H1 (cell line): ENCODE data around the gene PTPN21. TPM values are rescaled to one million over a fixed set of nuclear protein-coding genes. Genes with fewer than 3 reads are reported as not detected.

ENCODE experiments used
- POLR2A ChIP-seq, 2 experiments: IDR thresholded peaks; 1 replicate in 1 of 2; 2 replicates in 1 of 2; pipeline ENCODE4 v1.6.1; 2011; ENCODE audit warnings: low read depth in 2 of 2, low read length in 2 of 2, mild to moderate bottlenecking in 2 of 2; ENCODE audit errors: control extremely low read depth in 1 of 2
- POU5F1 ChIP-seq: IDR thresholded peaks from 2 replicates; pipeline ENCODE4 v1.6.1; 2011; ENCODE audit warnings: low read depth, mild to moderate bottlenecking, low read length, moderate library complexity
- RAD21 ChIP-seq, 2 experiments: IDR thresholded peaks in 1 of 2; conservative IDR thresholded peaks in 1 of 2; 2 replicates each; pipeline ENCODE4 v1.6.1; 2011; ENCODE audit warnings: low read depth in 2 of 2, low read length in 2 of 2, improper control_type of control experiment in 1 of 2, inconsistent platforms in 1 of 2, mild to moderate bottlenecking in 1 of 2, moderate library complexity in 1 of 2
- SAP30 ChIP-seq: fragments of 300-600 bp; sonication (generic); IDR thresholded peaks from 2 replicates; pipeline ENCODE4 v1.7.1; 2012; ENCODE audit warnings: low read length, moderate library complexity, mild to moderate bottlenecking, inconsistent platforms; ENCODE audit not compliant: insufficient read depth, insufficient replicate concordance
- YY1 ChIP-seq: IDR thresholded peaks from 2 replicates; pipeline ENCODE4 v1.6.1; 2011; ENCODE audit warnings: low read depth, mild to moderate bottlenecking, low read length
- polyA plus RNA-seq, 7 experiments: library from polyadenylated mRNA; depleted of rRNA in 3 of 7; stranded (reverse) in 5 of 7; unstranded in 2 of 7; fragments of >200 nt in 5 of 7; fragments of 200-250 nt in 2 of 7; gene quantifications; 1 replicate in 5 of 7; 2 replicates in 1 of 7; 4 replicates in 1 of 7; pipeline versions ENCODE4 v1.2.1 to v1.2.3, GENCODE V29; 2011 to 2013; ENCODE audit warnings: missing spikeins in 2 of 7, mixed read lengths in 2 of 7
- total RNA-seq: library from RNA; stranded (reverse); fragmentation: NEBNext Ultra II Directional; extraction: Animal tissue kit (Norgen Biotek cat#: 25700); gene quantifications from 2 replicates; pipeline ENCODE4 v1.2.1, GENCODE V29; 2021
- TF ChIP-seq, protein P1 (sequence below), 3 experiments: IDR thresholded peaks; 1 replicate in 2 of 3; 2 replicates in 1 of 3; pipeline versions ENCODE4 v1.5.1 to v1.6.1; 2011; ENCODE audit warnings: low read length in 3 of 3, mild to moderate bottlenecking in 3 of 3, inconsistent platforms in 2 of 3, low read depth in 1 of 3, moderate library complexity in 1 of 3; ENCODE audit not compliant: insufficient read depth in 1 of 3; ENCODE audit errors: control extremely low read depth in 1 of 3

PTPN21 gene
- total and polyA plus RNA-seq, 2 of the 8 experiments (the other 6 are each of a cell fraction or from before 2014, with no cell fraction given), result 6.5 to 16.1 TPM

DNA sequence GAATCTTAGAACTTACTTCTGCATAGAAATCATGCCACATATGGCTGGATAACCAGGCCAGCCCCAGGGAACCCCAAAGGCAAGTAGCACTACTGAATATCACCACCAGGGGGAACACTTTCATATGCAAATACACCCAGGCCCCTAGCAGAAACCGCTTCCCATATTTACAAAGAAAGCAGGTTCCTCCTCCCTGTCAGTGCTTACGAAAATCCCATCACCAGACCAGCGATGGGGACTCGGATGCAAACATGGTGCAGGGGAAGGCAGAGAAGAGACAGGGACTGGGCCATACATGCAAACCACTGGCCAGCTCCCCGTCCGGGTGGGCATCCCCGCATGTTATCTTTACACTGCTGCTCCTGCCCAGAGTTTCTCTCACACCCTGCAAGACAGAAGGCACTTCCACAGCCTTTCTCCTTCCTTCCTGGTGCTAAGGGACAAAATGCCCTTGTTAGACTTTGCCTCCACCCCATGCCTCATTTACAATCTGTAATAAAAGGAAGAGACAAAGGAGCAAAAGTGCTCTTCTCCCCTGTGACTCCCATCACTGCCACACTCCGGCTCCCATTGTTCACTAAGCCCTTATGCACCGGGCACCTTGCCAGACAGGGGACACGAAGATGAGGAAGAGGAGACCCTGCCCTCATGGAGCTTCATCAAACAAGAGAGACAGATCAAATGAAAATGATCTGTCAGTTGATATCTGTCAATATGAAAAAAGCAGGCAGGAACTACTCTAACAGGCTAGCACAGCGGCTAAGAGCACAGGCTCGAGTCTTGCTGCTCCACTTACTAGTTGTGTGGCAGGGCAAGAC, 62.3 kb downstream of the PTPN21 start (continued):
- TF ChIP-seq POU5F1 (no peak), YY1 (no peak), RAD21 (IDR thresholded peaks at IDR 0.05 in 1 of 2, conservative IDR thresholded peaks at IDR 0.05 in 1 of 2; ENCODE audit: low read depth in 2 of 2, low read length in 2 of 2) (peak; percentile 65 to 72), SAP30 (no peak), POLR2A (IDR thresholded peaks at IDR 0.05; ENCODE audit: control extremely low read depth in 1 of 2, low read depth in 2 of 2, low read length in 2 of 2) (no peak)
- TF ChIP-seq, protein P1, sequence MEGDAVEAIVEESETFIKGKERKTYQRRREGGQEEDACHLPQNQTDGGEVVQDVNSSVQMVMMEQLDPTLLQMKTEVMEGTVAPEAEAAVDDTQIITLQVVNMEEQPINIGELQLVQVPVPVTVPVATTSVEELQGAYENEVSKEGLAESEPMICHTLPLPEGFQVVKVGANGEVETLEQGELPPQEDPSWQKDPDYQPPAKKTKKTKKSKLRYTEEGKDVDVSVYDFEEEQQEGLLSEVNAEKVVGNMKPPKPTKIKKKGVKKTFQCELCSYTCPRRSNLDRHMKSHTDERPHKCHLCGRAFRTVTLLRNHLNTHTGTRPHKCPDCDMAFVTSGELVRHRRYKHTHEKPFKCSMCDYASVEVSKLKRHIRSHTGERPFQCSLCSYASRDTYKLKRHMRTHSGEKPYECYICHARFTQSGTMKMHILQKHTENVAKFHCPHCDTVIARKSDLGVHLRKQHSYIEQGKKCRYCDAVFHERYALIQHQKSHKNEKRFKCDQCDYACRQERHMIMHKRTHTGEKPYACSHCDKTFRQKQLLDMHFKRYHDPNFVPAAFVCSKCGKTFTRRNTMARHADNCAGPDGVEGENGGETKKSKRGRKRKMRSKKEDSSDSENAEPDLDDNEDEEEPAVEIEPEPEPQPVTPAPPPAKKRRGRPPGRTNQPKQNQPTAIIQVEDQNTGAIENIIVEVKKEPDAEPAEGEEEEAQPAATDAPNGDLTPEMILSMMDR (IDR thresholded peaks at IDR 0.05; ENCODE audit: control extremely low read depth in 1 of 3, insufficient read depth in 1 of 3, low read depth in 1 of 3, low read length in 3 of 3), result peak; percentile 59 to 83 (median 70)
